HG03135 (cell line): ENCODE measurements around the gene GBF1.

ENCODE experiments used
- ATAC-seq: cut with Tn5 transposase; IDR thresholded peaks from one replicate; pipeline ENCODE4 v1.9.1; 2021; ENCODE audit warnings: mild to moderate bottlenecking, moderate library complexity; ENCODE audit not compliant: unreplicated experiment

Gene GBF1

GRCh38 chr10:102419269-102420180 lies 174.2 kb downstream of the GBF1 start:
- ATAC-seq = no peak

- no peak for ATAC-seq
Measured at GRCh38 chr10:102420181-102420713, 174.9 kb downstream of the GBF1 start.

- ATAC-seq = peak; percentile 69
Measured at GRCh38 chr10:102420714-102421506, 175.6 kb downstream of the GBF1 start, which contains the start of gene FBXL15. Gene FBXL15 (plus strand): TSS chr10:102420836. CDS start chr10:102421130, 294 bp downstream.

- ATAC-seq = no peak
Measured at GRCh38 chr10:102421507-102421756, 176.1 kb downstream of the GBF1 start.

GRCh38 chr10:102421757-102422512 lies 176.6 kb downstream of the GBF1 start:
- ATAC-seq = peak; percentile 3

GRCh38 chr10:102422545-102423129 lies 177.3 kb downstream of the GBF1 start:
- no peak for ATAC-seq

- ATAC-seq = no peak
Measured at GRCh38 chr10:102423372-102423968, 178.1 kb downstream of the GBF1 start.

GRCh38 chr10:102424145-102424544 lies 178.8 kb downstream of the GBF1 start:
- ATAC-seq = no peak

GRCh38 chr10:102424916-102425315 lies 179.6 kb downstream of the GBF1 start:
- ATAC-seq = no peak

GRCh38 chr10:102425444-102425843 lies 180.1 kb downstream of the GBF1 start:
- no peak for ATAC-seq

- no peak for ATAC-seq
Measured at GRCh38 chr10:102426803-102427287, 181.5 kb downstream of the GBF1 start.

- no peak for ATAC-seq
Measured at GRCh38 chr10:102429468-102429867, 184.1 kb downstream of the GBF1 start.

- no peak for ATAC-seq
Measured at GRCh38 chr10:102431452-102432124, 186.3 kb downstream of the GBF1 start.
